Esophagus squamous epithelium (tissue), 4 donors: ENCODE data around the gene PPM1M.

Experiments used
- POLR2A ChIP-seq, 4 donors: fragments of 450-650 bp; IDR thresholded peaks; one replicate each; pipeline ENCODE4 v1.6.1; 2017; ENCODE audit warnings: antibody characterized with exemption in 4 of 4, mild to moderate bottlenecking in 4 of 4, moderate library complexity in 3 of 4
- TF ChIP-seq, protein P1 (sequence below), 6 experiments: fragments of 450-650 bp in 4 of 6; fragments of 200-600 bp in 2 of 6; sonication (generic) in 2 of 6; IDR thresholded peaks; one replicate each; pipeline ENCODE4 v1.5.1; 2016 to 2019; ENCODE audit warnings: antibody characterized with exemption in 6 of 6, mild to moderate bottlenecking in 4 of 6, moderate library complexity in 4 of 6

DNA sequence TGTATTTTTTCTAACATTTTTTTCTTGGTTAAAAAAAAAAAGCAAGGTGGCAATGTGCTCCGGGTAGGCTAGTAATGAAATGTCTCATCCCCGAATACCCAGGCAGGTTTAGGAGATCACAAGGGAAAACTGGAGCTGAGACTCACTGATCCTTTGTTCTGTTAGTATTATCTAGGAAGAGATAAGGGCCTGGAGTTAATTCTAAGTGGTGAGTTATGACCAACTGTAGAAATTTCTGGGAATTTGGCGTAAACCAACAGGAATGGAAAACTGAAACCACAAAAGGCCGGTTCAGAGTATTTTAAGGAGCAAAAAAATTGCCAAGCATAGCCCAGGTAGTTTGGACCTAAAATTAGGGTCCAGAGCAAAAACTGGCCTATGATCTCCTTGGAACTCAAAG is 12.4 kb downstream of the PPM1M start:
- TF ChIP-seq, protein P1, sequence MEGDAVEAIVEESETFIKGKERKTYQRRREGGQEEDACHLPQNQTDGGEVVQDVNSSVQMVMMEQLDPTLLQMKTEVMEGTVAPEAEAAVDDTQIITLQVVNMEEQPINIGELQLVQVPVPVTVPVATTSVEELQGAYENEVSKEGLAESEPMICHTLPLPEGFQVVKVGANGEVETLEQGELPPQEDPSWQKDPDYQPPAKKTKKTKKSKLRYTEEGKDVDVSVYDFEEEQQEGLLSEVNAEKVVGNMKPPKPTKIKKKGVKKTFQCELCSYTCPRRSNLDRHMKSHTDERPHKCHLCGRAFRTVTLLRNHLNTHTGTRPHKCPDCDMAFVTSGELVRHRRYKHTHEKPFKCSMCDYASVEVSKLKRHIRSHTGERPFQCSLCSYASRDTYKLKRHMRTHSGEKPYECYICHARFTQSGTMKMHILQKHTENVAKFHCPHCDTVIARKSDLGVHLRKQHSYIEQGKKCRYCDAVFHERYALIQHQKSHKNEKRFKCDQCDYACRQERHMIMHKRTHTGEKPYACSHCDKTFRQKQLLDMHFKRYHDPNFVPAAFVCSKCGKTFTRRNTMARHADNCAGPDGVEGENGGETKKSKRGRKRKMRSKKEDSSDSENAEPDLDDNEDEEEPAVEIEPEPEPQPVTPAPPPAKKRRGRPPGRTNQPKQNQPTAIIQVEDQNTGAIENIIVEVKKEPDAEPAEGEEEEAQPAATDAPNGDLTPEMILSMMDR (IDR thresholded peaks at IDR 0.05) = no peak
- TF ChIP-seq POLR2A (IDR thresholded peaks at IDR 0.05) = no peak
